Ammon's horn (tissue), 1 donor: ENCODE results near the gene HAS3.

Experiments
- DNase-seq: peaks from one replicate; pipeline ENCODE4 v3.0.0-alpha.2; 2016; ENCODE audit warnings: low spot score

The HAS3 gene

GRCh38 chr16:69093974-69094373, 11.5 kb upstream of the HAS3 start:
- DNase-seq = no peak

GRCh38 chr16:69094501-69094900, 11.0 kb upstream of the HAS3 start:
- DNase-seq = no peak

DNA sequence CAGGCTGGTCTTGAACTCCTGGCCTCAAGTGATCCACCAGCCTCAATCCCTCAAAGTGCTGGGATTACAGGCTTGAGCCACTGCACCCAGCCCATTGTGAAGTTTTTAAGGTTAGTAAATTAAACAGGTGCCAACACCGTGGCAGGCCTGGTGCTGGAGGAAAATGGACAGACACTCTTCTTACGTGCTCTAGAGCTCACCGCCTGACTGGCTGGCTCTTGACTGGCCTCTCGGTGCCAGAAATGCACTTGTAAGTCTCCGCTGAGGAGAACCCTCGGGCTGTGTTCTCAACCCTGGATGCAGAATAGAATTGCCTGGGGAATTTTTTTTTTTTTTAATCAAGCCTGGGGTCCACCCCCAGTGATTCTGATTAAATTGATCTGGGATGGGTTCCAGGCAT, 10.3 kb upstream of the HAS3 start:
- DNase-seq = no peak

DNA sequence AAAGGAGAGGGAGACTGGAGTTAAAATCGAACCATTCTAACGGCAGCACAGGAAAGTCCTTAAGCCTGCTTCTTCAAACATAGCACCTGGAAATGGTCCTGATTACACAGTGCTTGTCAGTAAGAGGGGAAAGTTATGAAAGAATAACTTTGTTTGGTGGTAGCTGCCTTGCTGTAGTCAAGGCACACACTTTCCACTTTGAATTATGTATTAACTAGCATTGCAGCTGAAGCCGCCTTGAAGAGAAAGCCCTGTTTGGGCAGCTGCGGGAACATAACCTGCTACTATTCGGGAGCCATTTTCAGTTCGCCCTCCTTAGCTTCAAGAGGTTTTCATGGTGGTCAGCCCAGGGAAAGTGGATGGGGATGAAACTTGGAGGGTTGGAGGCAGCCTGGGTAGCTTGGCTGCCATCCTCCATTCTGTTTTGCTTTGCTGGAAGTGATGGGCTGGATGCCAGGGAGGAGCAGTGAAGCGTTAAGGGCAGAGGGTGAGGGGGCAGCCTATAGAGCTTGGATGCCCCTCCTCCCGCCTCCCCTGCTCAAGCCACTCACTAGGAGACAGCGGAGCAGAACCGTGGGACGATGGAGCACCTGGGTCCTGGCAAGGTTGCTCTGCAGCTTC, 5.3 kb upstream of the HAS3 start:
- no peak for DNase-seq

DNA sequence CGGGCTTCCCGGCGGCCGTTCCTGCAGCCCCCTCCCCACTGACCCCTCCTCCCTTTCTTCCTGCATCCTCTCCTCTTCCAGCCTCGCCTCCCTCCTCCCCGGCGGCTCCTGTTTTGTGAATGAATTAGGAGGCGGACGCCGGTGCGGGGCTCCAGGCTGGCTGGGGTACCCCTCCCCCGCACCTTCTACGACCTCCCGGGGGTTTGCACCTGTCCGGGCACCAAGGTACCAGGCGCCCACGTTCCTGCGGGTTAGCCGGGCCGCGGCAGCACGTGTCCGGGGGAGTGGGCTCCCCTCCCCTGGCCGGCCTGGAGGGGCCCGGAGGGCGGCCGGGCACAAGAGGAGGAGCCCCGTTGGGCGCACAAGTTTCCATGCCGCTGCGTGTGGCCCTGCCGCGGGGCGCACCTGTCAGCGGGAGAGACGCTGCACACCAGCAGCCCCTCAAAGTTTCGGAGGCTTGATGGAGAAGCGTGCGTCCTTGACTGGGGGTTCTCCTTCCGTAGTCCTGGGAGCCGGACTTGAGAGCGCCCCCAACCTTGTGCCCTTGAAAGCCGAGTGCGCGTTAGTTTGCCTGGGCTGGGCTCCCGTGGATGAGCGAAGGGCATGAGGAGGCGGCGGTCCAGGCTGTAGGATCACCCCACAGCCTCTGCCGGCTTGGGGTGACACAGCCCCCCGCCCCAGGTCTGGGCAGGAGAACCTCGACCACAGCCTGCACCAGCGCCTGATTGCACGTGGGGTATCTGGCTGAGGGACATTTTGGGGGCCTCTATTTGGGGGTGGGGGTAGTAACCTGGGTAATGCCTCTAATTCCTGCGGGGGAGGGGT, 1.2 kb downstream of the HAS3 start:
- no peak for DNase-seq

GRCh38 chr16:69107316-69107962, 2.0 kb downstream of the HAS3 start:
- no peak for DNase-seq

DNA sequence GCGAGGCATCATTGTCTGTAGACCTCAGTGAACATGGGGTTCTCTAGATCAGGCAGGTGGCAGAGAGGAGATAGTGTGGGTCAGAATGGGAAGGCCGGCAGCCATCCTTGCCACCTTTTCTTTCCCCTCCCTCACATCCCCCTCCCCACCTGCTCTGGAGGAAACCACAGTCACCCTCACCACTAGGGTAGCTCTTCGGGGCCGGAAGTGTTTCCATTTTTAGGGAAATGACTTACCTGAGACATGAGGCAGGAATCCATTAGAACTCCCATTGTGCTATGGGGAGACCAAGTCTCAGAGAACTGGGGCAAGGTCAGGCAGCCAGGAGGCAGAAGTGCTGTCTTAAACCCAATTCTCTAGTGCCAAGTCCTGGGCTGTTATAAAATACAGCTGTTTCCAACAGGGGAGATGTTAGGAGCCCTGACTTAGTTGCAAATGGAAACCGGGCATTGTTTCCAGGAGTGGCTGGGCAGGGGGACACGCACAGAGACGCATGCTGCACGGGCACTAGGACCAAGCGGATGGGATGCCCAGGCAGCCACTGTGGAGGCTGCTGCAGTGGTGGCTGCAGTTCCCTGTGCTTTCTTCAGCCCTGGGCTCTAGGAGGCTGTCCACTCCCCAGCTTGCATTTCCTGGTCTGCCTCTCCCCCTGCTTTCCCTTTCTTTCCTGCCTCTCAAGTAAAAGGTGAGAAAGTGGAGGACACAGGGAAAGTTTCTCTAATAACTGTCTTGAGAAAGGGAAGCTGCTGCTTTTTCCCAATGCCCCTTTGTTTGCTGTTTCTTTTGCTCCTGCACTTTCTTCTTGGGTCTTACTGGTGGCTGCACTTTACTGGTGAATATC, 2.8 kb downstream of the HAS3 start:
- no peak for DNase-seq

DNA sequence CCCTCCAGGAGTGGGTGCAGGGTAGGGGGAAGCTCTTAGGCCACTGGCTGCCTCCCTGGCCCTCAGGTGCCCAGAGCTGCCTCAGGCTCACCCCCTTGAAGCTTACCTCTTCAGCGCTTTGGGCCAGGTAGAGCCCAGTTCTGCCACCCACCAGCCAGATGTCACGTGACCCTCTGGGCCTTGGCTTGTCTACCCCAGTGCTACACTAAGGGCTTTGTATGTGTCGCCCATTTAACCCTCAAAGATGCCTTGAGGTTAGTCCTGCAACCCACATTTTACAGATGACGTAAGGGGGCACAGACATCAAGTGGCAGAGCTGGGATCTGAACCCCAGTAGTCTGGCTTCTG, 3.4 kb downstream of the HAS3 start:
- no peak for DNase-seq

- no peak for DNase-seq
These were observed 4.2 kb downstream of the HAS3 start for GRCh38 chr16:69109486-69110270.

GRCh38 chr16:69110406-69110805, 5.0 kb downstream of the HAS3 start:
- DNase-seq = no peak

DNA sequence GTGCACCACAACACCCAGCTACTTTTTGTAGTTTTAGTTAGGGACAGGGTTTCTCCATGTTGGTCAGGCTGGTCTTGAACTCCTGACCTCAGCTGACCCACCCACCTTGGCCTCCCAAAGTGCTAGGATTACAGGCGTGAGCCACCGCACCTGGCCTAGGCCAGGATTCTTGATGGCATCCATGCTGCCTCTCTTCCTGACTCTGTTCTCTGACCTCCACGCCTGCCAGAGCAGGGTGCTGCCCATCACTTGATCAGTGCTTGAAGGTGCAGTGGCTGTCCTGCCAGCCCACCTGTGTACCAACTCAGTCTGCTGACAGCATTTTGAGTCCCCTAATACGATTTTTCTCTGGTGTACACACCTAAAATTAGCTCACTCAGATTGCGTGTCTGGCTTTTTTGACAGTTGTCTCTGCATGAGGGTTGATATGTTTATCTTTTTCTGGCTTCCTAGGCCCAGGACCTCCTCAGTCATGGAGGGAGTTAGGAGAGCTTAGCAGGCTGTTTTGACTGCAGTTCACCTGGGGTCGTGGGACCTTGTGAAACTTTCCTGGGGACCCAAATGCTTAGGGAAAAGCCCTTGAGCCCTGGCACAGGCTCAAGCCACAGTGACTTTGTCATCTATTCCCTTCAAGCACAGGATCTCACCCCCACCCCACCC, 5.9 kb downstream of the HAS3 start:
- DNase-seq = no peak

- DNase-seq = no peak
These were observed 6.4 kb downstream of the HAS3 start for GRCh38 chr16:69111876-69112230.

GRCh38 chr16:69112285-69113129, 7.1 kb downstream of the HAS3 start:
- no peak for DNase-seq

GRCh38 chr16:69113216-69113615, 7.8 kb downstream of the HAS3 start:
- DNase-seq = no peak

- DNase-seq = no peak
These were observed 9.0 kb downstream of the HAS3 start for GRCh38 chr16:69114346-69114975.

GRCh38 chr16:69114976-69115355, 9.5 kb downstream of the HAS3 start:
- no peak for DNase-seq

DNA sequence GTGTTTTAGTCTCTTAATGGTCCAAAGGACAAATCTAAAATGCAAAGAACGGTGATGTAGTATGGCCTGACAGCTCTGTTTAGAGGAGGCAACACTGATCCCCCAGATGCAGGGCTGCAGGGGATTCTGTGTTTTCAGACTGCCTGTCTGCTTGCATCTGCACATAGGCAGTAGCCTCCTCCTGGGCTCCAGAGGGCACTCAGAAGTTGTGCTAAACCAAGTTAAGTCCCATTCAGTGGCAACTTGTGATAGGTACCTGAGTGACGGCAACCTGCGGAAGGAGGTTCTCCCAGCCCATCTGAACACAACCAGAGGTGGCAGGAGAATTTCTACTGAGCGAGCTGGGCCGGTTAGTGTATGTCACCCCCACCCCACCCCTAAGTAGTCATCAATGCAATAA, 9.9 kb downstream of the HAS3 start:
- DNase-seq = no peak

- no peak for DNase-seq
These were observed 10.4 kb downstream of the HAS3 start for GRCh38 chr16:69115837-69116236.

- DNase-seq = no peak
These were observed 10.9 kb downstream of the HAS3 start for GRCh38 chr16:69116256-69116875.
